Gastrocnemius medialis (tissue), 4 donors: ENCODE results near the gene SALL4.

ENCODE experiments used
- POLR2A ChIP-seq, 2 donors: fragments of 450-650 bp; IDR thresholded peaks; one replicate each; pipeline ENCODE4 v1.6.1; 2017; ENCODE audit warnings: antibody characterized with exemption in 2 of 2, mild to moderate bottlenecking in 2 of 2, moderate library complexity in 2 of 2
- TF ChIP-seq, protein P1 (sequence below), 5 experiments: fragments of 450-650 bp in 3 of 5; fragments of 200-600 bp in 2 of 5; sonication (generic) in 2 of 5; IDR thresholded peaks in 4 of 5; conservative IDR thresholded peaks in 1 of 5; 1 replicate in 4 of 5; 2 replicates in 1 of 5; pipeline ENCODE4 v1.5.1; 2016 to 2019; ENCODE audit warnings: antibody characterized with exemption in 5 of 5, mild to moderate bottlenecking in 3 of 5, moderate library complexity in 3 of 5

DNA sequence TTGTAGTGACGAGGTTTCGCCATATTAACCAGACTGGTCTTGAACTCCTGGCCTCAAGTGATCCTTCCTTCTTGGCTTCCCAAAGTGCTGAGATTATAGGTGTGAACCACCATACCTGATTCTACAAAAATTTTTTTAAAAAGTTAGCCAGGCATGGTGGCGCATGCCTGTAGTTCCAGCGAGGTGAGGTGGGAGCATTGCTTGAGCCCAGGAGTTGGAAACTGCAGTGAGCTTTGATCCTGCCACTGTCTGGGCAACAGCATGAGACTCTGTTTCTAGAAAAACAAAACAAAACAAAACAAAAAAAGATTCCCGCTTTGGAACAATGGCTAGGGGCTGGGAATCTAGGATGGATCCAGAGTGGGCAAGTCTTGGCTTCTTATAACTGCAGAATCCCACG lies 35.1 kb upstream of the SALL4 start:
- TF ChIP-seq, protein P1, sequence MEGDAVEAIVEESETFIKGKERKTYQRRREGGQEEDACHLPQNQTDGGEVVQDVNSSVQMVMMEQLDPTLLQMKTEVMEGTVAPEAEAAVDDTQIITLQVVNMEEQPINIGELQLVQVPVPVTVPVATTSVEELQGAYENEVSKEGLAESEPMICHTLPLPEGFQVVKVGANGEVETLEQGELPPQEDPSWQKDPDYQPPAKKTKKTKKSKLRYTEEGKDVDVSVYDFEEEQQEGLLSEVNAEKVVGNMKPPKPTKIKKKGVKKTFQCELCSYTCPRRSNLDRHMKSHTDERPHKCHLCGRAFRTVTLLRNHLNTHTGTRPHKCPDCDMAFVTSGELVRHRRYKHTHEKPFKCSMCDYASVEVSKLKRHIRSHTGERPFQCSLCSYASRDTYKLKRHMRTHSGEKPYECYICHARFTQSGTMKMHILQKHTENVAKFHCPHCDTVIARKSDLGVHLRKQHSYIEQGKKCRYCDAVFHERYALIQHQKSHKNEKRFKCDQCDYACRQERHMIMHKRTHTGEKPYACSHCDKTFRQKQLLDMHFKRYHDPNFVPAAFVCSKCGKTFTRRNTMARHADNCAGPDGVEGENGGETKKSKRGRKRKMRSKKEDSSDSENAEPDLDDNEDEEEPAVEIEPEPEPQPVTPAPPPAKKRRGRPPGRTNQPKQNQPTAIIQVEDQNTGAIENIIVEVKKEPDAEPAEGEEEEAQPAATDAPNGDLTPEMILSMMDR (IDR thresholded peaks at IDR 0.05 in 4 of 5, conservative IDR thresholded peaks at IDR 0.05 in 1 of 5): no peak
- TF ChIP-seq POLR2A (IDR thresholded peaks at IDR 0.05): no peak
